GM21737 (cell line): Measurements from ENCODE around the gene BUD31.

Source experiments
- ATAC-seq: cut with Tn5 transposase; IDR thresholded peaks from one replicate; pipeline ENCODE4 v1.9.1; 2021; ENCODE audit warnings: mild to moderate bottlenecking, moderate library complexity; ENCODE audit not compliant: unreplicated experiment

The BUD31 gene

GRCh38 chr7:99461221-99461620 lies 52.5 kb downstream of the BUD31 start:
- ATAC-seq = no peak

DNA sequence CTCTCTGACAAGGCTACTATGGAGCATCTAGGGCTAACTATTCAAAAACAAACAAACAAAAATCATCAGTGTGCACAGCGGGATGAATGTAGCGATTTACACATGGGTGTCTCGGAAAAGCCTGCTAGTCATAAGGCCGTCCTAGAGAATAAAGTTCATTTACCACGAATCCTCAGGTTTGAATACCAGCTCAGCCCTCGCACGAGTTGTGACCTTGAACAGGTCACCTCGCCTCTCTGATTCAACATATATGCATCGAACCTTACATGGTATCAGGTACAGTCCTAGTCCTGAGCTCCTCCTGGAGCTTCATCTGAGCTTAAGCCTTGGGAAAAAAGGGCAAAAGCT lies 56.6 kb downstream of the BUD31 start:
- no peak for ATAC-seq

DNA sequence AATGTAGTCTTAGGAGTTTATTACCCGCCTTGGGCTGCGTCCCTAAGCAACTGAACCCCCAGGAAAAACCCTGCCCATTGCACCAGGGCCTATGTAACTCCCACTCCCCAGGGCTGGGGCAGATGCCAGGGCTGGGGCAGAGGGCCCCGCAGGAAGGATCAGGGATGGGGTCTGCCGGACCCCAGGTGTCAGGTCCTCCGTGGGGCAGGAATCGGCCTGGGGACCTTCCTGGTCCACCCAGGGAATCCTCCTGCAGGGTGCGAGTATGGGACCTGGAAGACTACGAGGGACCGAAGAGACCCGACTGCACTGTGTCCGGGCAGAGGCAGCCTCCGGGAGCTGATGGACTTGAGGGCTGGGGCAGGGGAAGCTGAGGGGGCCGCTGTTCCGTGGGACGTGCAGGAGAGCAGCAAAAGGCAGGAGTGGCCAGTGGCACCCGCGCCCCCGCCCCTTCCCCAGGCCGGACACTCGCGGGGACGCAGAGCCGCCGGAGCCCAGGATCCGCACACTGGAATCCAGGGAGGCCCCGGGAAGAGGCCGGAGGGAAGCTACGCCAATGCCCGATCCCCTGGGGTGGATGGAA lies 59.7 kb downstream of the BUD31 start:
- ATAC-seq = no peak
